GM12891 (cell line): ENCODE measurements around the gene CA4.

ENCODE experiments used
- POLR2A ChIP-seq: IDR thresholded peaks from 2 replicates; pipeline ENCODE4 v1.6.1; 2011; ENCODE audit warnings: low read depth, low read length, control low read depth
- POLR2AphosphoS5 ChIP-seq: IDR thresholded peaks from 2 replicates; pipeline ENCODE4 v1.6.1; 2011; ENCODE audit warnings: low read depth, low read length, control low read depth
- TAF1 ChIP-seq: IDR thresholded peaks from 2 replicates; pipeline ENCODE4 v1.6.1; 2011; ENCODE audit warnings: low read depth, low read length, control low read depth

DNA sequence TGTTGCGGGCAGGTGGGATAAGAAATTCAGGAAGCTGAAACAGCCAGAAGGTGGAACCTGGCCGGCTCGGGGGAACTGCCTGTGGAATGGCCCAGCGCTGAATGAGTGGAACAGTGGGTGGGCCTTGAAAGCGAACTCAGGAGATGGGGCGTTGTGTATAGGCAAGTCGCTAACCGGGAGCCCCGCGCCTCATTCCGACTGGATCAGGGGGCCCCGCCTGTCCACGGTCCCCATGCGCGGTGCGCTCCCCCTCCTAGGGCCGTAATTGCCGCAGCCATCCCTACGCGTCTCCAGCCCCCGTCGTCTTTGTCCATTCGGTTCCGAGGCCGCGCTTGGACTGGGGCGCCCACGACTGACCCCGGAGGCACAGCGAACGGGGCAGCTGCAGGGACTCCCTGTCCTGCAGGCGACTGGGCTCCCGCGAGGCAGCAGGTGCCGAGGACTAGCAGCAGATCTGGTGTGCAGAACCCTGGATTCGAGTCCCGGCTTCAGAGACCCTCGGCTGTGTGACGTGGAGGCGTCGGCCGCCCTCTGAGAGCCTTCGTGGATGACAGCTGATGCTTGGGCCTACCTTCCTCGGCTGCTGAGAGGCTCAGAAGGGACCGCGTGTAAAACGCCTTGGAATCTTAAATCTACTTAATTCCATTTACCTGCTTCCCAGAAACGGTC is 10.9 kb upstream of the CA4 start:
- TF ChIP-seq POLR2AphosphoS5 (no peak), POLR2A (no peak), TAF1 (no peak)
